ENCODE measurements around the gene CLEC16A. TPM values are rescaled to one million over a fixed set of nuclear protein-coding genes. Genes with fewer than 3 reads are reported as not detected.
A peak's percentile ranks its signal among the peaks of the same experiment; 100 is the strongest.

CLEC16A gene, protein sequence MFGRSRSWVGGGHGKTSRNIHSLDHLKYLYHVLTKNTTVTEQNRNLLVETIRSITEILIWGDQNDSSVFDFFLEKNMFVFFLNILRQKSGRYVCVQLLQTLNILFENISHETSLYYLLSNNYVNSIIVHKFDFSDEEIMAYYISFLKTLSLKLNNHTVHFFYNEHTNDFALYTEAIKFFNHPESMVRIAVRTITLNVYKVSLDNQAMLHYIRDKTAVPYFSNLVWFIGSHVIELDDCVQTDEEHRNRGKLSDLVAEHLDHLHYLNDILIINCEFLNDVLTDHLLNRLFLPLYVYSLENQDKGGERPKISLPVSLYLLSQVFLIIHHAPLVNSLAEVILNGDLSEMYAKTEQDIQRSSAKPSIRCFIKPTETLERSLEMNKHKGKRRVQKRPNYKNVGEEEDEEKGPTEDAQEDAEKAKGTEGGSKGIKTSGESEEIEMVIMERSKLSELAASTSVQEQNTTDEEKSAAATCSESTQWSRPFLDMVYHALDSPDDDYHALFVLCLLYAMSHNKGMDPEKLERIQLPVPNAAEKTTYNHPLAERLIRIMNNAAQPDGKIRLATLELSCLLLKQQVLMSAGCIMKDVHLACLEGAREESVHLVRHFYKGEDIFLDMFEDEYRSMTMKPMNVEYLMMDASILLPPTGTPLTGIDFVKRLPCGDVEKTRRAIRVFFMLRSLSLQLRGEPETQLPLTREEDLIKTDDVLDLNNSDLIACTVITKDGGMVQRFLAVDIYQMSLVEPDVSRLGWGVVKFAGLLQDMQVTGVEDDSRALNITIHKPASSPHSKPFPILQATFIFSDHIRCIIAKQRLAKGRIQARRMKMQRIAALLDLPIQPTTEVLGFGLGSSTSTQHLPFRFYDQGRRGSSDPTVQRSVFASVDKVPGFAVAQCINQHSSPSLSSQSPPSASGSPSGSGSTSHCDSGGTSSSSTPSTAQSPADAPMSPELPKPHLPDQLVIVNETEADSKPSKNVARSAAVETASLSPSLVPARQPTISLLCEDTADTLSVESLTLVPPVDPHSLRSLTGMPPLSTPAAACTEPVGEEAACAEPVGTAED
- total RNA-seq (10 to 100 TPM; 38.1 to 38.2 TPM), polyA plus RNA-seq (18.6 TPM)

DNA sequence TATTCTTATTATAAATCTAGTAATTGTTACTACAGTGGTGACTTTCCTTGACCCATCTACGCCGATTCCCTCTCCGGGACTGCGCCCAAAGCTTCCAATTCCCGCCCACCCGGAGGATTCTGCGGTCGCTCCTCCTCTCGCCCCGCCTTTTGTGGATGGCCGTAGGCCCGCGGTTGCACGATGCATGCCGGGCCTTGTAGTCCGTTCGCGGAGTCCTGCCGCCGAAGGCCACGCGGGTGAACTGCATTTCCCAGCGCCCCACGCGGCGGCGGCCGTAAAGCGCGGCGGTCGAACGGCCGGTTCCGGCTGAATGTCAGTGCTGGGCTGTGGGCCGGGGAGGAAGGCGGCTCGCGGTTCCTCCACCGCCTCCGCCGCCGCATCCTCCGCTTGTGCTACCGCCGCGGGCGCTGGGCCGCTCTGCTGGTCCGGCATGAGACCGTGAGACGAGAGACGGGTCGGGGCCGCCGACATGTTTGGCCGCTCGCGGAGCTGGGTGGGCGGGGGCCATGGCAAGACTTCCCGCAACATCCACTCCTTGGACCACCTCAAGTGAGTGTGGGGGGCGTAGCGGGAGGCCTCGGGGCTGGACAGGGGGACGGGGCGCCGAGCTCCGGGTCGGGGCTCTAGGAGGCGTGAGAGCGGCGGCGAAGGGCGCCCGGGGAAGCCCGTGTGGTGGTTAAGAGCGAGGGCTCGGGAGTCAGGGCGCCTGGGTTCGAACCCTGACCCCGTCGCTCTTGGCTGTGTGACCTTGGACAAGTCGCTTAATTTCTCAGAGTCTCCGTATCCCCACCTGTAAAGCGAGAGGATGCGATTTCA lies at the start of gene CLEC16A:
CLEC16A (plus strand) TSS at position 316 of the 816 bp plus-strand sequence; CDS start at position 470, 154 bp downstream.
- Histone ChIP-seq H3K4me3 (ENCODE audit: low read length) (peak within 1 kb of the TSS; percentile 75), H3K27me3 (ENCODE audit: insufficient read depth, low read length, poor library complexity, severe bottlenecking) (no peaks in the 10 kb centered on the region), H3K4me1 (ENCODE audit: insufficient read depth, low read length) (peaks cover 65% of the 10 kb centered on the region), H3K27ac (ENCODE audit: low read depth, low read length) (peak within 1 kb of the TSS; percentile 40), H3K36me3 (ENCODE audit: insufficient read depth, low read length) (no peaks in the 10 kb centered on the region), H3K9me3 (ENCODE audit: low read length) (no peaks in the 10 kb centered on the region)
- no peaks in the 10 kb centered on the region for H3K27me3 Mint-ChIP-seq
- peak within 1 kb of the TSS; percentile 46 to 93 (median 80) for H3K27ac Mint-ChIP-seq
- peaks cover 59 to 86% (median 70%) of the 10 kb centered on the region in 3 donors for H3K4me1 Mint-ChIP-seq
- H3K4me3 Mint-ChIP-seq, result peak within 1 kb of the TSS; percentile 82 to 94 (median 87)
- POLR2A ChIA-PET, result interaction anchor here (1.0 to 1.2 kb wide), 2 partner anchors 311 to 798 kb away, joined by 3 to 6 read pairs; partner anchors contain the start of genes SOCS1 and TXNDC11
- H3K36me3 Mint-ChIP-seq, result peaks cover 0 to 13% (median 5%) of the 10 kb centered on the region in 3 donors
- no peaks in the 10 kb centered on the region for H3K9me3 Mint-ChIP-seq
- peak; percentile 90 to 96 (median 95) for DNase-seq
- CTCF ChIA-PET, result interaction anchor here (0.9 to 2.0 kb wide), 3 partner anchors 10 to 310 kb away, joined by 4 to 13 read pairs (median 5); no protein-coding TSS in a partner anchor

DNA sequence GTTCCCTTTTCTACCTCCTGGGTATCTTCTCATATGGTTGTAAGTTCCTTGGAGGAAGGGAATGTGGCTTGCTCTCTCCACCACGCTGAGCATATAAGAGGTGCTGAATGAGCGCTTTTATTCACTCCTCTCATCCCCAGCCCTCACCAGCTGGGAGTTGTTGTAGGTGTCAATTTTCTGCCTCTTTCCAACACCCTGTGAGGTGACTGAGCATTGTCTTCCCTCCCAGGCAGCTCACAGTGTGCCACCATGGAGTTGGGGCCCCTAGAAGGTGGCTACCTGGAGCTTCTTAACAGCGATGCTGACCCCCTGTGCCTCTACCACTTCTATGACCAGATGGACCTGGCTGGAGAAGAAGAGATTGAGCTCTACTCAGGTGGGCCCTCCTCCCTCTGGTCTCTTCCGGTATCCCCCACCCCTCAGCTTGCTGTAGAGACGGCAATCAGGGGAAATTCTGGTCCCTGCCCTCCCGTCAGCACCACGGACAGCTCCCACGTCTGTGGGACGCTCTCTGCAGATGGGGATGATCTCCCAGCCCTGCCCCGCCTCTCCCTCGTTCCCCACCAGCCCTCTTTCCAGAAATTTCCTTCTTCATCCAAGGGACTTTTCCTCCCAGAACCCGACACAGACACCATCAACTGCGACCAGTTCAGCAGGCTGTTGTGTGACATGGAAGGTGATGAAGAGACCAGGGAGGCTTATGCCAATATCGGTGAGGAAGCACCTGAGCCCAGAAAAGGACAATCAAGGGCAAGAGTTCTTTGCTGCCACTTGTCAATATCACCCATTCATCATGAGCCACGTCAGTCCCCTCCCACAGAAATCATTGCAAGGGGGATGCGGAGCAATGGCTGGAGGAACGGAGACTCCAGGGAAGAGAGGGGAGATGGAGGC lies 49.1 kb upstream of the CLEC16A start:
- Histone ChIP-seq H3K4me3 (ENCODE audit: low read length) (no peak overlapping the region), H3K4me1 (ENCODE audit: insufficient read depth, low read length) (no peaks in the 10 kb centered on the region), H3K27ac (ENCODE audit: low read depth, low read length) (no peak overlapping the region), H3K36me3 (ENCODE audit: insufficient read depth, low read length) (no peaks in the 10 kb centered on the region), H3K9me3 (ENCODE audit: low read length) (no peaks in the 10 kb centered on the region), H3K27me3 (ENCODE audit: insufficient read depth, low read length, poor library complexity, severe bottlenecking) (no peaks in the 10 kb centered on the region)
- Mint-ChIP-seq H3K4me1 (peaks cover 2 to 14% (median 6%) of the 10 kb centered on the region in 3 donors), H3K4me3 (peak overlapping the region in 1 of 7 donors; percentile 3), H3K27ac (no peak overlapping the region), H3K9me3 (no peaks in the 10 kb centered on the region), H3K36me3 (peaks cover 0 to 3% (median 0%) of the 10 kb centered on the region in 3 donors), H3K27me3 (no peaks in the 10 kb centered on the region)
- ChIA-PET CTCF (interaction anchor here (1.0 kb wide), 1 partner anchor 18 kb away, joined by 3 read pairs; the partner anchor contains the start of gene CIITA), POLR2A (no interaction called here)
- peak in 2 of 5 donors; percentile 33 to 51 for DNase-seq

DNA sequence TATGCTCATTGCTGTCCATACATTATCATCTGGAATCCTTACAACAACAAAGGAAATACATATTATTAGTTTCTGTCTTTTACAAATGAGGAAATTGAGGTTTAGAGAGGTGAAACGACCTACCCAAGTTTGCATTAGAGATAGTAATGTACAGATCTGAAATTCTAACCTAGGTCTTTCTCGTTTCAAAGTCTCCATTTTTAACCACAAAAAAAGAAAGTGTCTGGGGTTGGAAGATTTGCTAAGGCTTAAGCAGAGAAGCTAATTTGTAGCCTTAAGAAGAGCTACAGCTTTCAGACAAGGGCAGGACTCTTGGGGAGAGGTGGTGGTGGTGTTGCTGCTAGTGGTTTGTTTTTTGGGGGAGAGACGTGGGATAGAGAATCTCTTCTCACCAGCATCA lies 48.2 kb upstream of the CLEC16A start:
- Histone ChIP-seq H3K4me1 (ENCODE audit: insufficient read depth, low read length) (no peaks in the 10 kb centered on the region), H3K4me3 (ENCODE audit: low read length) (no peak overlapping the region)

DNA sequence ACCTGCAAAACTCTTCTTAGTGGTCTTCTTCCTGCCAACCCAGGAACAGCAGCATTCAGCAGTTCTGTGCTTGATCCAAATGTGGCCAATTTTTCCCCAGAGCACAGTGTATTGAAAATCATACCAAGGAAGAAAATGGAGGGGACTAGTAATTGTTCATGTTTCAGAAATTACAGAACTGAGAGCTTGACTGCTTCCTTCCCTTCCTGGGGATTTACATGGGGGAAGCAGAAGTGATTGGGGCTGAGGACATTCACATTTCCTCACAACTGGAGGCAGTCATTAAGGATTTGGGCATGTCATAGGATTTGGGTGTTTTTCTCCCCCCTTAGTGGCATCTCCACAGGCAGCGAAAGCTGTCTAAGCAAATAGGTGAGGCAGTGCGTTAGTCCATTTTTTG lies 47.6 kb upstream of the CLEC16A start:
- CTCF ChIA-PET, result no interaction called here
- no peaks in the 10 kb centered on the region for H3K27me3 Mint-ChIP-seq
- peaks cover 0 to 4% (median 3%) of the 10 kb centered on the region in 3 donors for H3K36me3 Mint-ChIP-seq
- no peak for DNase-seq
- no peak overlapping the region for H3K4me3 Mint-ChIP-seq
- Histone ChIP-seq H3K27ac (ENCODE audit: low read depth, low read length) (no peak overlapping the region), H3K4me1 (ENCODE audit: insufficient read depth, low read length) (no peaks in the 10 kb centered on the region), H3K36me3 (ENCODE audit: insufficient read depth, low read length) (no peaks in the 10 kb centered on the region), H3K27me3 (ENCODE audit: insufficient read depth, low read length, poor library complexity, severe bottlenecking) (no peaks in the 10 kb centered on the region), H3K4me3 (ENCODE audit: low read length) (no peak overlapping the region), H3K9me3 (ENCODE audit: low read length) (no peaks in the 10 kb centered on the region)
- POLR2A ChIA-PET, result no interaction called here
- H3K27ac Mint-ChIP-seq, result no peak overlapping the region
- H3K9me3 Mint-ChIP-seq, result no peaks in the 10 kb centered on the region
- H3K4me1 Mint-ChIP-seq, result peaks cover 2 to 14% (median 6%) of the 10 kb centered on the region in 3 donors

More for the DNA sequence above, 48.2 kb upstream of the CLEC16A start:
- peaks cover 0 to 4% (median 3%) of the 10 kb centered on the region in 3 donors for H3K36me3 Mint-ChIP-seq
- no peaks in the 10 kb centered on the region for H3K9me3 ChIP-seq (ENCODE audit: low read length)
- no peak for DNase-seq
- no peaks in the 10 kb centered on the region for H3K27me3 Mint-ChIP-seq
- H3K27me3 ChIP-seq (ENCODE audit: insufficient read depth, low read length, poor library complexity, severe bottlenecking), result no peaks in the 10 kb centered on the region
- ChIA-PET POLR2A (no interaction called here), CTCF (interaction anchor here (1.0 kb wide), 1 partner anchor 19 kb away, joined by 3 read pairs; the partner anchor contains the start of gene CIITA)
- peak overlapping the region in 2 of 8 donors; percentile 25 to 50 for H3K27ac Mint-ChIP-seq
- H3K9me3 Mint-ChIP-seq, result no peaks in the 10 kb centered on the region
- H3K4me3 Mint-ChIP-seq, result peak overlapping the region in 1 of 7 donors; percentile 3
- H3K4me1 Mint-ChIP-seq, result peaks cover 2 to 14% (median 6%) of the 10 kb centered on the region in 3 donors
- H3K36me3 ChIP-seq (ENCODE audit: insufficient read depth, low read length), result no peaks in the 10 kb centered on the region
- H3K27ac ChIP-seq (ENCODE audit: low read depth, low read length), result no peak overlapping the region

- Histone ChIP-seq H3K4me1 (ENCODE audit: insufficient read depth, low read length) (no peaks in the 10 kb centered on the region), H3K9me3 (ENCODE audit: low read length) (no peaks in the 10 kb centered on the region), H3K27ac (ENCODE audit: low read depth, low read length) (no peak overlapping the region), H3K36me3 (ENCODE audit: insufficient read depth, low read length) (no peaks in the 10 kb centered on the region), H3K27me3 (ENCODE audit: insufficient read depth, low read length, poor library complexity, severe bottlenecking) (no peaks in the 10 kb centered on the region), H3K4me3 (ENCODE audit: low read length) (no peak overlapping the region)
- Mint-ChIP-seq H3K9me3 (no peaks in the 10 kb centered on the region), H3K4me3 (no peak overlapping the region), H3K27ac (peak overlapping the region in 1 of 8 donors; percentile 17), H3K4me1 (peaks cover 2 to 14% (median 6%) of the 10 kb centered on the region in 3 donors), H3K36me3 (peaks cover 0 to 4% (median 3%) of the 10 kb centered on the region in 3 donors), H3K27me3 (no peaks in the 10 kb centered on the region)
- ChIA-PET POLR2A (no interaction called here), CTCF (interaction anchor here (1.1 kb wide), 1 partner anchor 21 kb away, joined by 3 read pairs; no protein-coding TSS in a partner anchor)
- DNase-seq, result no peak
Observed at GRCh38 chr16:10897134-10897533, 47.2 kb upstream of the CLEC16A start.

- ChIA-PET POLR2A (no interaction called here), CTCF (no interaction called here)
- H3K27ac Mint-ChIP-seq, result no peak overlapping the region
- Histone ChIP-seq H3K27ac (ENCODE audit: low read depth, low read length) (no peak overlapping the region), H3K4me3 (ENCODE audit: low read length) (no peak overlapping the region), H3K4me1 (ENCODE audit: insufficient read depth, low read length) (no peaks in the 10 kb centered on the region), H3K9me3 (ENCODE audit: low read length) (no peaks in the 10 kb centered on the region), H3K36me3 (ENCODE audit: insufficient read depth, low read length) (no peaks in the 10 kb centered on the region), H3K27me3 (ENCODE audit: insufficient read depth, low read length, poor library complexity, severe bottlenecking) (no peaks in the 10 kb centered on the region)
- peaks cover 0 to 5% (median 3%) of the 10 kb centered on the region in 5 donors for H3K9me3 Mint-ChIP-seq
- DNase-seq, result no peak
- peaks cover 7 to 21% (median 11%) of the 10 kb centered on the region in 3 donors for H3K36me3 Mint-ChIP-seq
- H3K27me3 Mint-ChIP-seq, result no peaks in the 10 kb centered on the region
- H3K4me3 Mint-ChIP-seq, result no peak overlapping the region
- no peaks in the 10 kb centered on the region for H3K4me1 Mint-ChIP-seq
Observed at GRCh38 chr16:10902999-10903398, 41.4 kb upstream of the CLEC16A start.
